Transverse colon (tissue), 4 donors: Measurements from ENCODE around the gene FAM151B. TPM values are rescaled to one million over a fixed set of nuclear protein-coding genes. Genes with fewer than 3 reads are reported as not detected.

ENCODE experiments used
- DNase-seq: peaks from one replicate; pipeline ENCODE4 v3.0.0-alpha.2; 2019
- H3K27ac ChIP-seq, 4 donors: fragments of 200-600 bp; sonication (generic); 2 replicates each; pipeline ENCODE4 v1.5.1; 2016 to 2018; ENCODE audit warnings: inconsistent platforms in 4 of 4
- H3K27me3 ChIP-seq: fragments of 200-600 bp; sonication (generic); 2 replicates; pipeline ENCODE4 v1.5.1; 2017; ENCODE audit warnings: inconsistent platforms
- H3K36me3 ChIP-seq, 4 donors: fragments of 200-600 bp; sonication (generic); 2 replicates each; pipeline ENCODE4 v1.5.1; 2017 to 2019; ENCODE audit warnings: inconsistent platforms in 4 of 4
- H3K4me1 ChIP-seq, 4 donors: fragments of 200-600 bp; sonication (generic); 2 replicates each; pipeline ENCODE4 v1.5.1; 2017 to 2020; ENCODE audit warnings: inconsistent platforms in 4 of 4
- H3K4me3 ChIP-seq, 4 donors: fragments of 200-600 bp; sonication (generic); 1 replicate in 1 of 4; 2 replicates in 3 of 4; pipeline versions ENCODE4 v1.5.1 to v1.6.1; 2017 to 2019; ENCODE audit warnings: inconsistent platforms in 4 of 4
- H3K9me3 ChIP-seq, 2 donors: fragments of 200-600 bp; sonication (generic); 2 replicates each; pipeline ENCODE4 v1.5.1; 2017 to 2019; ENCODE audit warnings: inconsistent platforms in 2 of 2
- CTCF ChIP-seq, 5 experiments: fragments of 200-600 bp in 3 of 5; fragments of 450-650 bp in 2 of 5; sonication (generic) in 3 of 5; IDR thresholded peaks; 1 replicate in 2 of 5; 2 replicates in 3 of 5; pipeline ENCODE4 v1.5.1; 2016 to 2017; ENCODE audit warnings: antibody characterized with exemption in 5 of 5, inconsistent platforms in 3 of 5, mild to moderate bottlenecking in 2 of 5, moderate library complexity in 1 of 5
- EP300 ChIP-seq: sonication (generic); formaldehyde crosslinking; IDR thresholded peaks from one replicate; pipeline ENCODE4 v1.6.1; 2017; ENCODE audit warnings: antibody characterized with exemption, low read depth
- POLR2A ChIP-seq: fragments of 450-650 bp; IDR thresholded peaks from one replicate; pipeline ENCODE4 v1.6.1; 2016; ENCODE audit warnings: antibody characterized with exemption, mild to moderate bottlenecking, moderate library complexity
- POLR2AphosphoS5 ChIP-seq, 3 donors: sonication (generic); formaldehyde crosslinking; IDR thresholded peaks; one replicate each; pipeline ENCODE4 v1.6.1; 2016; ENCODE audit warnings: antibody characterized with exemption in 3 of 3
- WGBS, 2 donors: methylation state at CpG; one replicate each; pipeline ENCODE4 v1.1.5; 2018; ENCODE audit warnings: low coverage in 1 of 2; 5-methylcytosine and 5-hydroxymethylcytosine counted together
- in situ Hi-C, 4 donors: fragments of 200-750 bp; cut with MboI; loops; one replicate each; pipeline versions ENCODE4 v1.15.0 to v1.15.1; 2017; ENCODE audit warnings: low sequenced_read_pairs in 3 of 4, low pct_ligation_motif_present in 1 of 4, low pct_unique_long_range_greater_than_20kb in 1 of 4
- intact Hi-C: fragments of 100-400 bp; cut with DNase I; formaldehyde crosslinking; loops from one replicate; pipeline ENCODE4 v1.15.1; 2023; ENCODE audit warnings: low total_unique reads
- total RNA-seq, 4 donors: library from RNA; depleted of rRNA; stranded (reverse); fragments of >200 nt; gene quantifications; one replicate each; pipeline ENCODE4 v1.1.0, GENCODE V29; 2016

Gene FAM151B
- total RNA-seq, 4 donors from 2014 or later, result 1.1 to 4.1 (median 3.8) TPM; not detected in 1

GRCh38 chr5:80474929-80475328, 13.0 kb upstream of the FAM151B start:
- Histone ChIP-seq H3K9me3 (peaks cover 0 to 7% of the 10 kb centered on the region in 2 donors), H3K4me3 (no peak overlapping the region), H3K27ac (no peak overlapping the region), H3K36me3 (peaks cover 0 to 47% (median 18%) of the 10 kb centered on the region in 4 donors), H3K4me1 (no peaks in the 10 kb centered on the region), H3K27me3 (no peaks in the 10 kb centered on the region)
- TF ChIP-seq CTCF (IDR thresholded peaks at IDR 0.05) (no peak), EP300 (no peak), POLR2AphosphoS5 (IDR thresholded peaks at IDR 0.05) (no peak), POLR2A (no peak)
- in situ Hi-C loops (loop anchor here in 3 of 4 donors (25.0 kb wide), 1 partner anchor 187 kb away; the partner anchor contains the start of genes DHFR (in 3 of the 3) and MSH3 (in 3 of the 3)), intact Hi-C loops (no loop called here)
- 94 to 100% methylated on average over 2 of the region's 2 CpGs for WGBS, 2 donors
- DNase-seq, result no peak

- in situ Hi-C loops (loop anchor here (10.0 to 25.0 kb wide), 2 partner anchors 183 to 195 kb away; partner anchors contain the start of genes DHFR (in 3 of the 4) and MSH3 (in 3 of the 4)), intact Hi-C loops (no loop called here)
- Histone ChIP-seq H3K9me3 (peaks cover 2 to 7% of the 10 kb centered on the region in 2 donors), H3K36me3 (peaks cover 0 to 26% (median 11%) of the 10 kb centered on the region in 4 donors), H3K27me3 (no peaks in the 10 kb centered on the region), H3K4me1 (no peaks in the 10 kb centered on the region), H3K4me3 (no peak overlapping the region), H3K27ac (no peak overlapping the region)
- no peak for TF ChIP-seq POLR2A
- no peak for TF ChIP-seq EP300
- TF ChIP-seq CTCF (IDR thresholded peaks at IDR 0.05), result no peak
- no peak for TF ChIP-seq POLR2AphosphoS5 (IDR thresholded peaks at IDR 0.05)
- no peak for DNase-seq
These were observed 8.2 kb upstream of the FAM151B start for GRCh38 chr5:80479713-80480112.

GRCh38 chr5:80480354-80480753, 7.5 kb upstream of the FAM151B start:
- intact Hi-C loops, result no loop called here

More at GRCh38 chr5:80480354-80480753, 7.5 kb upstream of the FAM151B start:
- Histone ChIP-seq H3K27me3 (no peaks in the 10 kb centered on the region), H3K36me3 (peaks cover 0 to 21% (median 10%) of the 10 kb centered on the region in 4 donors), H3K27ac (no peak overlapping the region), H3K4me3 (no peak overlapping the region), H3K9me3 (peaks cover 2 to 7% of the 10 kb centered on the region in 2 donors), H3K4me1 (no peaks in the 10 kb centered on the region)
- WGBS, 2 donors, result 93 to 94% methylated on average over 2 of the region's 2 CpGs
- no peak for DNase-seq
- no peak for TF ChIP-seq EP300
- TF ChIP-seq CTCF (IDR thresholded peaks at IDR 0.05), result no peak
- TF ChIP-seq POLR2A, result no peak
- TF ChIP-seq POLR2AphosphoS5 (IDR thresholded peaks at IDR 0.05), result no peak
- in situ Hi-C loops, result loop anchor here (10.0 to 25.0 kb wide), 2 partner anchors 182 to 194 kb away; partner anchors contain the start of genes DHFR (in 3 of the 4) and MSH3 (in 3 of the 4)
